Testis (tissue), 2 donors: ENCODE results near the gene AGAP1.

Experiments
- CTCF ChIP-seq, 3 experiments: fragments of 450-650 bp in 2 of 3; fragments of 200-600 bp in 1 of 3; sonication (generic) in 1 of 3; IDR thresholded peaks; one replicate each; pipeline ENCODE4 v1.5.1; 2016 to 2019; ENCODE audit warnings: antibody characterized with exemption in 3 of 3, mild to moderate bottlenecking in 2 of 3, moderate library complexity in 1 of 3
- POLR2A ChIP-seq: fragments of 450-650 bp; IDR thresholded peaks from one replicate; pipeline ENCODE4 v1.6.1; 2017; ENCODE audit warnings: antibody characterized with exemption, mild to moderate bottlenecking, moderate library complexity

GRCh38 chr2:236078297-236079255 is 584.7 kb downstream of the AGAP1 start:
- no peak for TF ChIP-seq CTCF (IDR thresholded peaks at IDR 0.05)
- TF ChIP-seq POLR2A: no peak
